Measurements from ENCODE around the gene TMEM9B.

DNA sequence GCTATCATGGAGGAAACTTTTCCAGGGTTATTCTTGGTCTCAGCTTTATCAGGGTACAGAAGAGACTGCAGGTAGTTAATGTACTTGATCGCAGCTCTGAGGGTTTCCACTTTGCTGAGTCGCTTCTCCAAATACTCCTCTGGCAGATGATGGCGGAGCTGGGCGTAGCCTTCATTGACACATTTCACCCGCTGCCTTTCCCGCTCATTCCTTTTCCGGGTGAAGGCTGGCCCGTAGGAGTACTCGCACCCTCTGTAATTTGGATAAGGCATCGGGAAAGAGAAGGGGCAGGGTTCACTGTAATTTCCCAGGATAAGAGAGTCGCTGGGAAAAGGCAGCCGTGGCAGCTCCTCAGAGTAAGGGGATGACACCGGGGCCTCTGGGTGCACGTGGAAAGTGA is 26.6 kb downstream of the TMEM9B start:
- TF ChIP-seq, protein P1, sequence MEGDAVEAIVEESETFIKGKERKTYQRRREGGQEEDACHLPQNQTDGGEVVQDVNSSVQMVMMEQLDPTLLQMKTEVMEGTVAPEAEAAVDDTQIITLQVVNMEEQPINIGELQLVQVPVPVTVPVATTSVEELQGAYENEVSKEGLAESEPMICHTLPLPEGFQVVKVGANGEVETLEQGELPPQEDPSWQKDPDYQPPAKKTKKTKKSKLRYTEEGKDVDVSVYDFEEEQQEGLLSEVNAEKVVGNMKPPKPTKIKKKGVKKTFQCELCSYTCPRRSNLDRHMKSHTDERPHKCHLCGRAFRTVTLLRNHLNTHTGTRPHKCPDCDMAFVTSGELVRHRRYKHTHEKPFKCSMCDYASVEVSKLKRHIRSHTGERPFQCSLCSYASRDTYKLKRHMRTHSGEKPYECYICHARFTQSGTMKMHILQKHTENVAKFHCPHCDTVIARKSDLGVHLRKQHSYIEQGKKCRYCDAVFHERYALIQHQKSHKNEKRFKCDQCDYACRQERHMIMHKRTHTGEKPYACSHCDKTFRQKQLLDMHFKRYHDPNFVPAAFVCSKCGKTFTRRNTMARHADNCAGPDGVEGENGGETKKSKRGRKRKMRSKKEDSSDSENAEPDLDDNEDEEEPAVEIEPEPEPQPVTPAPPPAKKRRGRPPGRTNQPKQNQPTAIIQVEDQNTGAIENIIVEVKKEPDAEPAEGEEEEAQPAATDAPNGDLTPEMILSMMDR (IDR thresholded peaks at IDR 0.05 in 4 of 5, conservative IDR thresholded peaks at IDR 0.05 in 1 of 5): no peak
- TF ChIP-seq POLR2A (IDR thresholded peaks at IDR 0.05): no peak

All from gastrocnemius medialis (tissue), 4 donors.